ENCODE results near the gene SCN4A.
"Not testable (repeated sequence)": the region's sequence is repeated elsewhere in the genome, so short reads cannot be mapped to it uniquely, and the experiment has no call there.

DNA sequence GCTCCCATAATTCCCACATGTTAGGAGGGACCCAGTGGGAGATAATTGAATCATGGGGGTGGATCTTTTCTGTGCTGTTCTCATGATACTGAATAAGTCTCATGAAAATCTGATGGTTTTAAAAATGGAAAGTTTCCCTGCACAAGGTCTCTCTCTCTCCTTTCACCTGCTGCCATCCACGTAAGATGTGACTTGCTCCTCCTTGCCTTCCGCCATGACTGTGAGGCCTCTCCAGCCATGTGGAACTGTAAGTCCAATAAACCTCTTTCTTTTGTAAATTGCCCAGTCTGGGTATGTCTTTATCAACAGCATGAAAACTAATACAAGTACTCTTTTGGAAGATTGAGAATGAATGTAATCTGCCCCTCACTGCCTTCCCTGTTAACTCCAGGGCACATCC, 9.9 kb upstream of the SCN4A start:
- not testable (repeated sequence) for TF ChIP-seq POLR2A (IDR thresholded peaks at IDR 0.05; ENCODE audit: low read length); GATA1 (IDR thresholded peaks at IDR 0.05; ENCODE audit: low read depth, low read length)
